Left lung (tissue), 10 donors: ENCODE measurements around the gene DPH2. TPM values are rescaled to one million over a fixed set of nuclear protein-coding genes. Genes with fewer than 3 reads are reported as not detected.

Experiments
- ATAC-seq: fragments of 200-7000 bp; cut with Tn5 transposase; one replicate; pipeline ENCODE4 v1.9.1; 2020; ENCODE audit warnings: moderate library complexity
- DNase-seq, 4 donors: peaks; one replicate each; pipeline ENCODE4 v3.0.0-alpha.2; 2013 to 2020
- H3K27ac ChIP-seq, 2 donors: fragments of 200-600 bp; sonication (generic) in 1 of 2; one replicate each; pipeline versions ENCODE4 v1.5.0 to v1.8.0; 2020 to 2021
- H3K27me3 ChIP-seq, 2 donors: fragments of 200-600 bp; sonication (generic) in 1 of 2; one replicate each; pipeline versions ENCODE4 v1.5.0 to v1.8.0; 2020 to 2021
- H3K36me3 ChIP-seq, 2 donors: fragments of 200-600 bp; sonication (generic) in 1 of 2; one replicate each; pipeline versions ENCODE4 v1.5.0 to v1.8.0; 2020 to 2021
- H3K4me1 ChIP-seq, 2 donors: fragments of 200-600 bp; one replicate each; pipeline ENCODE4 v1.8.0; 2021
- H3K4me3 ChIP-seq, 2 donors: fragments of 200-600 bp; sonication (generic) in 1 of 2; one replicate each; pipeline versions ENCODE4 v1.5.0 to v1.8.0; 2020 to 2021; ENCODE audit warnings: mild to moderate bottlenecking in 1 of 2
- H3K9me3 ChIP-seq, 2 donors: fragments of 200-600 bp; sonication (generic) in 1 of 2; one replicate each; pipeline versions ENCODE4 v1.5.0 to v1.8.0; 2020 to 2021
- intact Hi-C, 2 donors: fragments of 100-400 bp; cut with DNase I; formaldehyde crosslinking; loops; one replicate each; pipeline versions ENCODE4 v1.11.2 to v1.14.2; 2022
- polyA plus RNA-seq, 6 donors: library from polyadenylated mRNA; unstranded; fragments of 120-200 nt; gene quantifications; one replicate each; pipeline ENCODE4 v1.2.1, GENCODE V29; 2013; ENCODE audit not compliant: insufficient read length in 6 of 6
- total RNA-seq, 2 donors: library from RNA; stranded (reverse); fragmentation: NEBNext Ultra II Directional; extraction: Animal tissue kit (Norgen Biotek cat#: 25700); gene quantifications; one replicate each; pipeline ENCODE4 v1.2.1, GENCODE V29; 2021
- TF ChIP-seq, protein P1 (sequence below), 2 donors: fragments of 200-600 bp; sonication (generic) in 1 of 2; IDR thresholded peaks; one replicate each; pipeline versions ENCODE4 v1.5.0 to v1.8.0; 2021; ENCODE audit warnings: antibody characterized with exemption in 2 of 2
- donor health status: DM: no; HTN: yes; CAD: no.
- donor health status: DM: no; HTN: no; CAD: no.

DPH2 gene
- total and polyA plus RNA-seq, 8 donors = 13.5 to 24.8 (median 18.9) TPM

DNA sequence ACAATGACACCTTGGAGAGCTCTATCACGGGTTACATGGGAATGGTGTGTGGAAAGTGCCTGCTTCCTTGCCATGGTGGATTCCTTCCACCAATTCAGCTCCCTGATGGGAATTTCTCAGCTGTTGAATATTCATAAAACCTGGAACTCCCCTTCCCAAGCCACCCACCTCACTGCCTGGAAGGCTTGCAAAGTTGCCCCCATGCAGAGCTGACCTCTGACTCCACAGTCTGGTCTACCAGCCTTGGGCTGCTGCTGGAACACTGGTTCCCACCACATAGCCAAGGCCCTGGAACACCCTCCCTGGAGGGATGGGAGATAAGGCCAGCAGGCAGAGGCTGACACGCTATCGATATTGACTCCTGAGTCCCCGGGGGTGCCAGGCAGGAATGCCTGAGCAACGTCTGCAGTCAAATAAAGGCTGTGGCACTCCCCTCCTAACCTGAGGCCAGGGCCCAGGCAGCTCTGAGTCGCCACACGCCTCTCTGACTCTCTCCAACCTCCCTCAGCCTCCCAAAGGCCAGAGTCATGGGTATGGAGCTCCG, 30.4 kb downstream of the DPH2 start:
- H3K36me3 ChIP-seq = peaks cover 0 to 10% of the 10 kb centered on the region in 2 donors
- no peaks in the 10 kb centered on the region for H3K9me3 ChIP-seq
- no peaks in the 10 kb centered on the region for H3K4me1 ChIP-seq
- no peak overlapping the region for H3K4me3 ChIP-seq
- H3K27me3 ChIP-seq = no peaks in the 10 kb centered on the region
- DNase-seq (no peak), ATAC-seq (no peak)
- TF ChIP-seq, protein P1, sequence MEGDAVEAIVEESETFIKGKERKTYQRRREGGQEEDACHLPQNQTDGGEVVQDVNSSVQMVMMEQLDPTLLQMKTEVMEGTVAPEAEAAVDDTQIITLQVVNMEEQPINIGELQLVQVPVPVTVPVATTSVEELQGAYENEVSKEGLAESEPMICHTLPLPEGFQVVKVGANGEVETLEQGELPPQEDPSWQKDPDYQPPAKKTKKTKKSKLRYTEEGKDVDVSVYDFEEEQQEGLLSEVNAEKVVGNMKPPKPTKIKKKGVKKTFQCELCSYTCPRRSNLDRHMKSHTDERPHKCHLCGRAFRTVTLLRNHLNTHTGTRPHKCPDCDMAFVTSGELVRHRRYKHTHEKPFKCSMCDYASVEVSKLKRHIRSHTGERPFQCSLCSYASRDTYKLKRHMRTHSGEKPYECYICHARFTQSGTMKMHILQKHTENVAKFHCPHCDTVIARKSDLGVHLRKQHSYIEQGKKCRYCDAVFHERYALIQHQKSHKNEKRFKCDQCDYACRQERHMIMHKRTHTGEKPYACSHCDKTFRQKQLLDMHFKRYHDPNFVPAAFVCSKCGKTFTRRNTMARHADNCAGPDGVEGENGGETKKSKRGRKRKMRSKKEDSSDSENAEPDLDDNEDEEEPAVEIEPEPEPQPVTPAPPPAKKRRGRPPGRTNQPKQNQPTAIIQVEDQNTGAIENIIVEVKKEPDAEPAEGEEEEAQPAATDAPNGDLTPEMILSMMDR (IDR thresholded peaks at IDR 0.05) = no peak
- intact Hi-C loops = no loop called here
- no peak overlapping the region for H3K27ac ChIP-seq

DNA sequence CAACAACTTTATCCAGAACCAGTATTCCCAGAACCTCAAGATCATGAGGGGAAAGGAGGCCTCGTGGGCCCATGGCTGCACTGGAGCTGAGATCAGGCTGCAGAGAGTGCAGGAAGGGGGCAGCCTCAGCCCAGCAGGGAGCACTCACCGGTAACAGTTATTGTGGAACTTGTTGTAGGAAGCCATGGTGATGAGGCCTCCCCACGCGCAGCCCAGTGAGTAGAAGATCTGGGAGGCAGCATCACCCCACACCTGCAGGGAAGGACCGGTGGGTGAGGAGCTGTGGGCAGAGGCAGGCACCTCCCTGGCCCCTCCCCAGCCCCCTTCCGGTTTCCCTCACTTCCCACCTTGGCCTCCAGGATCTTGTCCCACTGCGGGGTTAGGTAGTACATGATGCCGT, 32.4 kb downstream of the DPH2 start:
- no peak for DNase-seq
- no peak overlapping the region for H3K4me3 ChIP-seq
- TF ChIP-seq, protein P1 (IDR thresholded peaks at IDR 0.05) = no peak
- intact Hi-C loops = no loop called here
- no peak overlapping the region for H3K27ac ChIP-seq
- H3K27me3 ChIP-seq = no peaks in the 10 kb centered on the region
- peaks cover 0 to 3% of the 10 kb centered on the region in 2 donors for H3K4me1 ChIP-seq
- H3K36me3 ChIP-seq = peaks cover 0 to 10% of the 10 kb centered on the region in 2 donors
- no peak for ATAC-seq
- no peaks in the 10 kb centered on the region for H3K9me3 ChIP-seq

DNA sequence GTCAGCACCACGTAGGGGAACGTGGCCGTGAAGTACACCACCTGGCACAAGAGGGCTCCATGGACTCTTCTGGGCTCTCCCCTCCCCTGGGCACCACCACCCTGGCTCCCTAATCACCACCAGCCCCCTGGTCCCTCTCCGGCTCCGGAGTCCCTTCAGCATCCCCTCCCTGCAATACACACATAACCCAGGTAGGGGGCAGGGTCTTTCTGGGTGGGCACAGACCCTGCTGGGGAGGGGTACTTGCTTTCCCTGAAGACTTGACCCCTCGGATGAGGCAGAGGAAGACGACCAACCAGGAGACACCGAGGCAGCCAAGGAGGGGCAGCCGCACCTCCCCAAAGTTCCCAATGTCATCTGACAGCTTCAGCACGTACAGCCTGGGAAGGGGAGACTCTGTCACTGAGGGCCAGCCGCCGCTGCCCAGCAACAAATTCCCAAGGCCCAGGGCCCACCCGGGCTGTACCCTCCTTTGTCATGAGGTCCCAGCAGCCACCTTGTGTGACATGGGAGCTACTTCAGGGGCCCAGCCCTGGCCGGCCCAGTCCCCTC, 32.9 kb downstream of the DPH2 start:
- H3K9me3 ChIP-seq = no peaks in the 10 kb centered on the region

DNA sequence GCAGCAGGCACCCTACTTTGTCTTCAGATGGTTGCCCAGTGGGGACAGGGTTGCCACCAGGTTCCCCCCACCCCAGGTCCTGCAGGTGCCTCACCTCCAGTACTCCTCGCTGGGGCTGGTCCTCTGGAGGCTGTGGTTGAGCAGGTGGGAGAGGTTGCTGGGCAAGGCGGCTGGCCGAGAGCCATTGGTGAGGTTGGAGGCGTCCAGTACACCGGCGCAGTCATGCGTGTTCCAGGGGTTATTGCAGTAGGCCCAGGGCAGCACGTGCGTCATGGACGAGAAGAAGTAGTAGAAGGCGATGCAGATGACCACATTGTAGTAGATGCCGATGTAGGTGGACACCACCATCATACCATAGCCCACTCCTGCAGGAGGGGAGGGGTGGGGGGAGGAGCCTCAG, 38.4 kb downstream of the DPH2 start:
- H3K36me3 ChIP-seq = no peaks in the 10 kb centered on the region
- DNase-seq (peak in 1 of 4 donors; percentile 74), ATAC-seq (no peak)
- intact Hi-C loops = loop anchor here in 1 of 2 donors (5.0 kb wide), 1 partner anchor 39 kb away; no protein-coding TSS in a partner anchor
- H3K4me1 ChIP-seq = peaks cover 0 to 3% of the 10 kb centered on the region in 2 donors
- H3K9me3 ChIP-seq = no peaks in the 10 kb centered on the region
- no peaks in the 10 kb centered on the region for H3K27me3 ChIP-seq
- no peak overlapping the region for H3K27ac ChIP-seq
- H3K4me3 ChIP-seq = no peak overlapping the region
- TF ChIP-seq, protein P1 (IDR thresholded peaks at IDR 0.05) = no peak

More for the DNA sequence above, 32.9 kb downstream of the DPH2 start:
- Histone ChIP-seq H3K4me3 (no peak overlapping the region), H3K4me1 (peaks cover 0 to 3% of the 10 kb centered on the region in 2 donors), H3K36me3 (peaks cover 0 to 10% of the 10 kb centered on the region in 2 donors), H3K27me3 (no peaks in the 10 kb centered on the region), H3K27ac (no peak overlapping the region)
- ATAC-seq (no peak), DNase-seq (no peak)
- intact Hi-C loops = no loop called here
- TF ChIP-seq, protein P1 (IDR thresholded peaks at IDR 0.05) = no peak

DNA sequence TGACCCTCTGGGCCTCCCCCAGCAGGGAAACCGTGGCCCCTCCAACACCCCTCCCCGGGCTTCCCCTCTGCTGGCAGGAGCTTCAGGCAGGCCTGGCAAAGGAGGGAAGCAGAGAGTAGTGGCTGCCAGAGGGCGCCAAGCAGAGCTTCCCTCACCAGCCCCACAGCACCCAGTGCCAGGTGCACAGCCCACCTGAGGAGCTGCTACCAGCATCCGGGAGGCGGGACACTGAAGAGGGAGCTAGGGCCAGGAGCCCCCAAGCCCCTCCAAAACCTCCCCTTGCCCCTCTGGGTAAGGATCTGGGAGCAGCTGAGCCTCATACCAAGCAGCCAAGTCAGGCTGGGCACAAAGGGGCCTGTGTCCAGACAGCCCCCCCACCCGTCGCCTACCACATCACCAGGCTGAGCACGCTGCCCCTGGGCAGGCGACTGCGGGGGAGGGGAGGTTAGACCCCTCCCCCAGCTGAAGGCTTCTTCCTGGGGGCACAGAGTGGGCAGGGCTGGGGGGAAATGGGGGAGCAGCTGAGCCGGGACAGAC, 41.2 kb downstream of the DPH2 start:
- no peak overlapping the region for H3K27ac ChIP-seq
- TF ChIP-seq, protein P1 (IDR thresholded peaks at IDR 0.05) = no peak
- no peak for ATAC-seq

More for the DNA sequence above, 41.2 kb downstream of the DPH2 start:
- Histone ChIP-seq H3K4me3 (no peak overlapping the region), H3K9me3 (no peaks in the 10 kb centered on the region), H3K36me3 (no peaks in the 10 kb centered on the region), H3K4me1 (peaks cover 0 to under 1% of the 10 kb centered on the region in 2 donors), H3K27me3 (no peaks in the 10 kb centered on the region)
- intact Hi-C loops = no loop called here
- no peak for DNase-seq
